ENCODE data around the gene FCHSD1.

Gene FCHSD1

DNA sequence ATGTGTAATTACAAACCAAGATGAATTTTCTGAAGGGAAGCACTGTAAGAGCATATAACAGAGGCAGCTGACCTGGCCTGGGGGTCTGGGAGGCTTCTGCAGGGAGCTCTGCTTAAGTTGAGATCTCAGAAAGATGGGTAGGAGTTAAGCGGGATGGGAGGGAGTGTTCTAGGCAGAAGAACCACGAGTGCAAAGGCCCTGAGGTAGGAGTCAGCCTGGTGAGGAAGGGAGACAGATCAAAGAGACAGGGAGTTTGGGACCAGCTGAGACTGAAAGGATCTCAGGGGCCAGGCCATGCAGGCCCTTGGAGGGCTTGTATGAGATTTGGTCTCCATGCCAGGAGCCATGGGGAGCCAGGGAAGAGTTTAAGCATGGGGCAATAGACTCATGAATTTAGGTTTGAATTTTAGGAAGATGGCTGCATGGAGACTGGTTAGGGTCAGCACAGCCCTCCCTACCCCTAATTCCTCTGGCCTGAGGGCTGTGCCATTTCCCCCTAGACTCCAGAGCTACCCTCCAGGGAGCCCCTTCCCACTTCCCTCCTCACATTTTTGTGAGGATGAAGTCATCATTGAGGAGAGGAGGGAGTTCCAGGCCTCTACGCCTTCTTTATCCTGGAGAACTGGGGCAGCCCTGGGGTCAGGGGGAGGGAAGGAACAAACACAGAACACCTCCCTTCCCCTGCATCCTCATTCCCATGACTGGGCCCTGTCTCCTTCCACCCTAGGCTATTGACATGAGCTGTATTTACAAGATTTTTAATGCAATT lies 35.6 kb upstream of the FCHSD1 start:
- peaks cover 47% of the 10 kb centered on the region for H3K27me3 ChIP-seq (ENCODE audit: control insufficient read depth, low read length)

DNA sequence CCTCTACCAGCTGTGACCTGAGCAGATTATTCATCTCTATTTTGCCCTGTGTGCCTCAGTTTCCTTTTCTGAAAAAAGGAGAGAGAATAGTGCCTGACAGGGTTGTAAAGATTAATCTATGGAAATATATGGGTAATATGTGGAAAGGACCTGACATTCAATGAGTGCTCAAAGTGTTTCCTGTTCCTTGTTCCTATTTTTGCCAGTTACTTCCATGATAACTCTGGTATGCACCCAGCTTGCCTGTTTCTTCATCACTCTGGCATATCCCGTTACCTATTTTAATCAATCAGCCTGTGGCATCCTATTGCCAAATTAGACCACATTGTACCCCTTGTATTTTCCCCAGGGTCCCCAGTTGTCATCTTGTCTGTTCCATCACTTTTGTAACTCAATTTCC lies 34.4 kb upstream of the FCHSD1 start:
- Histone ChIP-seq H3F3A (ENCODE audit: control insufficient read depth, insufficient read depth) (no peaks in the 10 kb centered on the region), H3K4me1 (ENCODE audit: control insufficient read depth, low read length) (peaks cover 15% of the 10 kb centered on the region), H3K36me3 (ENCODE audit: control insufficient read depth, low read length) (no peaks in the 10 kb centered on the region), H4K20me1 (ENCODE audit: control insufficient read depth, insufficient read depth, low read depth, low read length) (no peaks in the 10 kb centered on the region), H3K27me3 (ENCODE audit: control insufficient read depth, low read length) (peaks cover 44% of the 10 kb centered on the region), H3K9me3 (ENCODE audit: control insufficient read depth, insufficient read depth, low read length) (no peaks in the 10 kb centered on the region), H3K9me2 (replicated peaks; ENCODE audit: control insufficient read depth, low read length) (no peaks in the 10 kb centered on the region), H3K4me3 (ENCODE audit: low read length) (no peak overlapping the region), H3K27ac (ENCODE audit: low read depth, low read length) (no peak overlapping the region), H3K79me2 (ENCODE audit: control insufficient read depth, low read length) (no peaks in the 10 kb centered on the region), H3K4me2 (ENCODE audit: low read length) (no peak overlapping the region)
- TF ChIP-seq EZH2phosphoT487 (IDR thresholded peaks at IDR 0.05; ENCODE audit: borderline replicate concordance, low read length): no peak
- TF ChIP-seq, protein P1, sequence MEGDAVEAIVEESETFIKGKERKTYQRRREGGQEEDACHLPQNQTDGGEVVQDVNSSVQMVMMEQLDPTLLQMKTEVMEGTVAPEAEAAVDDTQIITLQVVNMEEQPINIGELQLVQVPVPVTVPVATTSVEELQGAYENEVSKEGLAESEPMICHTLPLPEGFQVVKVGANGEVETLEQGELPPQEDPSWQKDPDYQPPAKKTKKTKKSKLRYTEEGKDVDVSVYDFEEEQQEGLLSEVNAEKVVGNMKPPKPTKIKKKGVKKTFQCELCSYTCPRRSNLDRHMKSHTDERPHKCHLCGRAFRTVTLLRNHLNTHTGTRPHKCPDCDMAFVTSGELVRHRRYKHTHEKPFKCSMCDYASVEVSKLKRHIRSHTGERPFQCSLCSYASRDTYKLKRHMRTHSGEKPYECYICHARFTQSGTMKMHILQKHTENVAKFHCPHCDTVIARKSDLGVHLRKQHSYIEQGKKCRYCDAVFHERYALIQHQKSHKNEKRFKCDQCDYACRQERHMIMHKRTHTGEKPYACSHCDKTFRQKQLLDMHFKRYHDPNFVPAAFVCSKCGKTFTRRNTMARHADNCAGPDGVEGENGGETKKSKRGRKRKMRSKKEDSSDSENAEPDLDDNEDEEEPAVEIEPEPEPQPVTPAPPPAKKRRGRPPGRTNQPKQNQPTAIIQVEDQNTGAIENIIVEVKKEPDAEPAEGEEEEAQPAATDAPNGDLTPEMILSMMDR (IDR thresholded peaks at IDR 0.05; ENCODE audit: low read depth, low read length, poor library complexity, severe bottlenecking): no peak

More for the DNA sequence above, 35.6 kb upstream of the FCHSD1 start:
- TF ChIP-seq EZH2phosphoT487 (IDR thresholded peaks at IDR 0.05; ENCODE audit: borderline replicate concordance, low read length): no peak
- TF ChIP-seq, protein P1 (IDR thresholded peaks at IDR 0.05; ENCODE audit: low read depth, low read length, poor library complexity, severe bottlenecking): no peak
- Histone ChIP-seq H3K4me2 (ENCODE audit: low read length) (no peak overlapping the region), H4K20me1 (ENCODE audit: control insufficient read depth, insufficient read depth, low read depth, low read length) (no peaks in the 10 kb centered on the region), H3F3A (ENCODE audit: control insufficient read depth, insufficient read depth) (no peaks in the 10 kb centered on the region), H3K9me2 (replicated peaks; ENCODE audit: control insufficient read depth, low read length) (no peaks in the 10 kb centered on the region), H3K79me2 (ENCODE audit: control insufficient read depth, low read length) (no peaks in the 10 kb centered on the region), H3K4me3 (ENCODE audit: low read length) (no peak overlapping the region), H3K9me3 (ENCODE audit: control insufficient read depth, insufficient read depth, low read length) (no peaks in the 10 kb centered on the region), H3K36me3 (ENCODE audit: control insufficient read depth, low read length) (no peaks in the 10 kb centered on the region), H3K4me1 (ENCODE audit: control insufficient read depth, low read length) (peaks cover 16% of the 10 kb centered on the region), H3K27ac (ENCODE audit: low read depth, low read length) (no peak overlapping the region)

DNA sequence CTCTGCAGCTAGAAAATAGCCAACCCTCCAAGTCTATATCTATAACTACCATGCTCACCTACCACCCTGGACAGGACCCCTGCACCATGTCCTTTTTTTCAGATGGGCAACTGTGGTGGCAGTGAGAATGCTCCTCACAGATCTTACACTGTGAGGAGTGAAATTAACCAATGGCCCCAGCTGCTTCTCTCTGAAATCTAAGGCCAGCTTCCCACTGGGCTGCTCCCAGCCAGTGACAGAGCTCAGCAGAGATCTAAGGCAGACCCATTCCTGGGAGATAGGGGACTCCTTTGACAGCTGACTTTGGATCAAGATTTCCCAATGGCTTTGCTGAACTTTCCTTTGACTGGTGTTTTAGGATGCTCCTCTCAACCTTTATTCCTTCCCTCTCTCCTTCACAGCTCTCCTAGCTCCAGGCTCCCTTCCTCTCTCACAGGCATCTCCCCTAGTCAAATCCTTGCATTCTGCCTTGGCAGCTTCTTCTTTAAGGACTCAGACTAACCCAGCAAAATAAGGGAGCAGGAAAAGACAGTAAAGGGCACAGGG lies 32.5 kb upstream of the FCHSD1 start:
- Histone ChIP-seq H3K4me3 (ENCODE audit: low read length) (no peak overlapping the region), H4K20me1 (ENCODE audit: control insufficient read depth, insufficient read depth, low read depth, low read length) (no peaks in the 10 kb centered on the region), H3K27me3 (ENCODE audit: control insufficient read depth, low read length) (peaks cover 32% of the 10 kb centered on the region), H3K9me2 (replicated peaks; ENCODE audit: control insufficient read depth, low read length) (no peaks in the 10 kb centered on the region), H3K36me3 (ENCODE audit: control insufficient read depth, low read length) (no peaks in the 10 kb centered on the region), H3K4me1 (ENCODE audit: control insufficient read depth, low read length) (peaks cover 15% of the 10 kb centered on the region), H3K79me2 (ENCODE audit: control insufficient read depth, low read length) (no peaks in the 10 kb centered on the region), H3F3A (ENCODE audit: control insufficient read depth, insufficient read depth) (no peaks in the 10 kb centered on the region), H3K4me2 (ENCODE audit: low read length) (no peak overlapping the region), H3K9me3 (ENCODE audit: control insufficient read depth, insufficient read depth, low read length) (no peaks in the 10 kb centered on the region), H3K27ac (ENCODE audit: low read depth, low read length) (no peak overlapping the region)
- no peak for TF ChIP-seq EZH2phosphoT487 (IDR thresholded peaks at IDR 0.05; ENCODE audit: borderline replicate concordance, low read length)
- TF ChIP-seq, protein P1 (IDR thresholded peaks at IDR 0.05; ENCODE audit: low read depth, low read length, poor library complexity, severe bottlenecking): no peak

Measured in DOHH2 (cell line).